Measurements from ENCODE around the gene NAA15. TPM values are rescaled to one million over a fixed set of nuclear protein-coding genes. Genes with fewer than 3 reads are reported as not detected.

The NAA15 gene
- total and polyA plus RNA-seq, 11 donors, result 8.7 to 50.8 (median 31.3) TPM

GRCh38 chr4:139301821-139302611, 711 bp downstream of the NAA15 start, which contains the start of gene NDUFC1:
Gene NDUFC1 (minus strand): TSS chr4:139302477. CDS start chr4:139295798, 6,679 bp downstream.
- peak within 1 kb of the TSS; percentile 81 to 97 (median 90) for H3K27ac ChIP-seq
- H3K27me3 ChIP-seq, result no peaks in the 10 kb centered on the region
- ATAC-seq (peak; percentile 17 to 49 (median 36)), DNase-seq (peak; percentile 46 to 66 (median 51))
- peak within 1 kb of the TSS; percentile 77 to 97 (median 93) for H3K4me3 ChIP-seq
- H3K36me3 ChIP-seq, result peaks cover 0 to 14% (median 6%) of the 10 kb centered on the region in 9 donors
- H3K9me3 ChIP-seq, result peaks cover 0 to 5% (median 0%) of the 10 kb centered on the region in 12 donors
- TF ChIP-seq CTCF (IDR thresholded peaks at IDR 0.05) (peak in 3 of 12 donors; percentile 1 to 8 (median 5)), POLR2A (IDR thresholded peaks at IDR 0.05) (no peak)
- peaks cover 0 to 51% (median 20%) of the 10 kb centered on the region in 12 donors for H3K4me1 ChIP-seq
- 0 to 1% (median 0%) methylated on average over 15 to 46 of the region's 46 CpGs for WGBS, 4 donors
- intact Hi-C loops (cut with DNase I), result loop anchor here in 5 of 10 donors (2.0 to 5.0 kb wide), 4 partner anchors 125 to 220 kb away; partner anchors contain the start of gene ELF2 (in 3 of the 5)

- H3K4me1 ChIP-seq, result peaks cover 0 to 45% (median 17%) of the 10 kb centered on the region in 12 donors
- H3K36me3 ChIP-seq, result peaks cover 0 to 24% (median 9%) of the 10 kb centered on the region in 9 donors
- ATAC-seq, result no peak
- WGBS, 4 donors, result 94 to 100% (median 98%) methylated on average over 2 of the region's 2 CpGs
- peaks cover 0 to 5% (median 0%) of the 10 kb centered on the region in 12 donors for H3K9me3 ChIP-seq
- DNase-seq, result no peak
- intact Hi-C loops (cut with DNase I), result loop anchor here in 3 of 10 donors (5.0 kb wide), 2 partner anchors 203 to 223 kb away; no protein-coding TSS in a partner anchor
- no peaks in the 10 kb centered on the region for H3K27me3 ChIP-seq
- H3K27ac ChIP-seq, result no peak overlapping the region
- H3K4me3 ChIP-seq, result no peak overlapping the region
- TF ChIP-seq CTCF (IDR thresholded peaks at IDR 0.05) (no peak), POLR2A (IDR thresholded peaks at IDR 0.05) (no peak)
These were observed 3.6 kb downstream of the NAA15 start for GRCh38 chr4:139304920-139305319.

- ATAC-seq, result no peak
These were observed 10.6 kb downstream of the NAA15 start for GRCh38 chr4:139311909-139312308.

More at GRCh38 chr4:139311909-139312308, 10.6 kb downstream of the NAA15 start:
- DNase-seq, result no peak
- no peaks in the 10 kb centered on the region for H3K9me3 ChIP-seq
- 77 to 91% (median 85%) methylated on average over 3 of the region's 3 CpGs for WGBS, 4 donors
- H3K27me3 ChIP-seq, result no peaks in the 10 kb centered on the region
- no peak overlapping the region for H3K4me3 ChIP-seq
- no peak overlapping the region for H3K27ac ChIP-seq
- H3K4me1 ChIP-seq, result peaks cover 0 to 74% (median 16%) of the 10 kb centered on the region in 12 donors
- no peak for TF ChIP-seq POLR2A (IDR thresholded peaks at IDR 0.05)
- TF ChIP-seq CTCF (IDR thresholded peaks at IDR 0.05), result no peak
- H3K36me3 ChIP-seq, result peaks cover 0 to 11% (median 0%) of the 10 kb centered on the region in 9 donors
- intact Hi-C loops (cut with DNase I), result no loop called here
